Fibroblast of the aortic adventitia (primary cell): Measurements from ENCODE around the gene OPRM1. TPM values are rescaled to one million over a fixed set of nuclear protein-coding genes. Genes with fewer than 3 reads are reported as not detected.
A peak's percentile ranks its signal among the peaks of the same experiment; 100 is the strongest.

Experiments used
- DNase-seq: peaks from one replicate; pipeline ENCODE4 v3.0.0-alpha.2; 2010; ENCODE audit warnings: low read depth
- H3K4me3 ChIP-seq: 2 replicates; pipeline ENCODE4 v1.5.1; 2011; ENCODE audit warnings: low read depth, mild to moderate bottlenecking, control low read depth, low read length, moderate library complexity
- total RNA-seq: library from RNA; depleted of rRNA; stranded (reverse); fragments of >200 nt; gene quantifications from 2 replicates; pipeline ENCODE4 v1.2.3, GENCODE V29; 2012; ENCODE audit warnings: low replicate concordance
- TF ChIP-seq, protein P1 (sequence below): IDR thresholded peaks from 2 replicates; pipeline ENCODE4 v1.5.1; 2011; ENCODE audit warnings: mild to moderate bottlenecking, low read length, control low read depth, inconsistent platforms; ENCODE audit not compliant: insufficient read depth

Gene OPRM1
- total RNA-seq, 1 donor, result not detected

DNA sequence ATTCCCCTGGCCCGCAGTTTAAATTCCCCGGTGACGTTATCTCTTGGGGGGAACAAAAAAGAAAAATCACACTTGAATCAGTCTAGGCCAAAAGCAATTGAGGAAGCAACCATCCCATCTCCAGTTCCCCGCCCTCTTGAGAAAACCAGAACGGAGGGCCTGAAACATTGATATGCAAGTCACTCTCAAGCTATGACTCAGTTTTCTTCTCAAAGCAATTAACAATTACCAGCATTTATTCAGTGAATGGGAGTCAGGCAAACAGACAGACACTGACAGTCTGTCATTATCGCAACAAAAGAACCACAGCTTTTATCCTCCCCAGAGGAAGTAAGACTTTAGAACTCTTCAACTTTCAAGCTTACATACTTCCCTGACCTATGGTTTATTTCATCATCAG lies 100.9 kb downstream of the OPRM1 start:
- H3K4me3 ChIP-seq, result no peak overlapping the region
- TF ChIP-seq, protein P1, sequence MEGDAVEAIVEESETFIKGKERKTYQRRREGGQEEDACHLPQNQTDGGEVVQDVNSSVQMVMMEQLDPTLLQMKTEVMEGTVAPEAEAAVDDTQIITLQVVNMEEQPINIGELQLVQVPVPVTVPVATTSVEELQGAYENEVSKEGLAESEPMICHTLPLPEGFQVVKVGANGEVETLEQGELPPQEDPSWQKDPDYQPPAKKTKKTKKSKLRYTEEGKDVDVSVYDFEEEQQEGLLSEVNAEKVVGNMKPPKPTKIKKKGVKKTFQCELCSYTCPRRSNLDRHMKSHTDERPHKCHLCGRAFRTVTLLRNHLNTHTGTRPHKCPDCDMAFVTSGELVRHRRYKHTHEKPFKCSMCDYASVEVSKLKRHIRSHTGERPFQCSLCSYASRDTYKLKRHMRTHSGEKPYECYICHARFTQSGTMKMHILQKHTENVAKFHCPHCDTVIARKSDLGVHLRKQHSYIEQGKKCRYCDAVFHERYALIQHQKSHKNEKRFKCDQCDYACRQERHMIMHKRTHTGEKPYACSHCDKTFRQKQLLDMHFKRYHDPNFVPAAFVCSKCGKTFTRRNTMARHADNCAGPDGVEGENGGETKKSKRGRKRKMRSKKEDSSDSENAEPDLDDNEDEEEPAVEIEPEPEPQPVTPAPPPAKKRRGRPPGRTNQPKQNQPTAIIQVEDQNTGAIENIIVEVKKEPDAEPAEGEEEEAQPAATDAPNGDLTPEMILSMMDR, result no peak
- no peak for DNase-seq

DNA sequence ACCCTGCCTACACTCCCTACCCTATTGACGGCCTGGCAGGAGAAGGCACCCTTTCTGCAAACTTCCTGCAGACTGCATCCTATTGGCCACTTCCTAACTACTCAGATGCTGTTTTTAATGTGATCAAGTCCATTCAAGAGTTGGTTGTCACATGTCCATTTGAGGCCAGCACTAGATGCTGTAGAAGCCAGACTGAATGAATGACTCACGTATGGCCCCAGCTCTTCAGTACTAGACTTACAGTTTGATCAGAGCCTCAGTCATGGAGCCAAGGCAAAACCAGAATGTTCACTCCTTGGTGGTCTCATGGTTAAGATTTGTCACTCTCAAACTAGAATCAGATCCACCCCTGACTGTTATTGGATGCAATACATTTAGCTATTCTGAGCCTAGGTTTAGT lies 101.7 kb downstream of the OPRM1 start:
- no peak overlapping the region for H3K4me3 ChIP-seq
- TF ChIP-seq, protein P1, result no peak
- no peak for DNase-seq

DNA sequence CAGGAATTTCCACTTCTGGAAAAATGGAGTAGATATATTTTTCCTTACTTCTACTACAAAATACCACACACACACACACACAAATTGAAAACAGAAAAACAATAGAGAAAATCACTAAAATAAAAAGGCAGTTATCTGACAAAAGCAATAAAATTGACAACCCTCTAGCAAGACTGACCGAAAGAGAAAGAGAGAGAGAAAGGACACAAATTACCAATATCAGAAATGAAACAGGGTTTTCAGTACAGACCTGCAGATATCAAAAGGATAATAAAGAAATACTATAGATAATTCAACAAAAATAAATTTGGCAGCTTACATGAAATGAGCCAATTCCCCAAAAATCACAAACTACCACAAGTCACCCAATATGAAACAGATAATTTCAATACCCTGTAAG lies 104.7 kb downstream of the OPRM1 start:
- TF ChIP-seq, protein P1, result no peak
- no peak for DNase-seq
- no peak overlapping the region for H3K4me3 ChIP-seq

DNA sequence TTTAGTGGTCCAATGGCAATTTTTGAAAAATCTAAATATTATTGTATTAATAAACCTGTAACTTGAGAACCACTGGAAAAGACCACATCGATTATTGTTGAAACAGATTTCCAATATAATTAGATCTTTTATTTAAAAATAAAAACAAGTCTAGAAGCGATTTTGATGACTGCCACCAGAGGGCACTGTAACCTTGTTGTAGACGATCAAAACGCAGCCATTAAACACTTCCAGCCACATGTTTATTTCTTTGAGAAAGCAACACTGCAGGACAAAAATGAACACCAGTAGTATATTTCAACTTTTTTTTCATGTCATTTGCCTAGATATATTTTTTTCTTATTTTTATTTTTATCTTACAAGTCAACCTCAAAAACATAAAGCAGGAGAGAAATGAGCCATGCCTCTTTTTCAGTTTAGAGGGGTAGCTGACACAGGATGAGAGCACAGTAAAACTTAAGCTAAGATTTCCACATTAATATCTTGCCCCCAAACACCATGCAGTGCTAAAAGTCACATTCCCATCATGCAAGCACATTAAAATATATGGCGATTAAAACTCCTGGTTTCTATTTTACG lies 115.4 kb downstream of the OPRM1 start:
- TF ChIP-seq, protein P1, result peak; percentile 62
- peak; percentile 87 for DNase-seq
- no peak overlapping the region for H3K4me3 ChIP-seq

DNA sequence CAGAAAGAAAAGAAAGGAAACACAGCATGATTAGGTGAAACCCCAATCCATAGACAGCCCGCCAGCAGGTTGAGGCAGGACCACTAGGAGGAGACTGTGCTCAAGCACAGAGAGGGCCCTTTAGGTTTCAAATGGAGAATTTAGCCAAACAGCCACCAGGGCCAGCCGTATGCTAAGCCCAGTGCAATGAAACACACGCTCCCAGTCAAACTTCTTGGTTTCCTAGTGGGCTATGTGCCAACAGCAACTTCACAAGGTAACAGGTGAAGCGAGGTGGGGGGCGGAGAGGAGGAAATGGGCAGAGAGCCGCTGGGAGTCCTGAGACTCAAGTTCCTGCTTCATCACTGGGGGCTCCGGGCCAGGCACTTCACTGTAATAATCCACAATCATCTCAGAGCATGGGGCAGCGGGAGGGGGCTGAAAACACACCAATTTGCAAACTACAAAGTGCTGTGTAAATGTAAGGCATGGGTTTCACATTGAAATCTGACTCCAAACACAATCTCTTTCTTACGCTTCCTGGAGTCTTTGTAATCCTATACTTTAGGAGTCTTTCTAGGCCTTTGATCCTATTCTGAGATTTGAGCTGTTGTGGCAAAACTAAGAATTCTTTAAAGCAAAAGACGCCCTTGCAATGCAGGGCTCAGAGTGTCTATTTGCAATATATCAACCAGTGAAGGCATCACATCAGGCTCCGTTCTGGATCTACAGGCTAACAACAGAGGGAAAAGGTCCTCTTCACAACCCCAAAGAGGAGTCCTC lies 117.3 kb downstream of the OPRM1 start:
- H3K4me3 ChIP-seq, result no peak overlapping the region
- TF ChIP-seq, protein P1, result peak; percentile 62
- peak; percentile 28 for DNase-seq

DNA sequence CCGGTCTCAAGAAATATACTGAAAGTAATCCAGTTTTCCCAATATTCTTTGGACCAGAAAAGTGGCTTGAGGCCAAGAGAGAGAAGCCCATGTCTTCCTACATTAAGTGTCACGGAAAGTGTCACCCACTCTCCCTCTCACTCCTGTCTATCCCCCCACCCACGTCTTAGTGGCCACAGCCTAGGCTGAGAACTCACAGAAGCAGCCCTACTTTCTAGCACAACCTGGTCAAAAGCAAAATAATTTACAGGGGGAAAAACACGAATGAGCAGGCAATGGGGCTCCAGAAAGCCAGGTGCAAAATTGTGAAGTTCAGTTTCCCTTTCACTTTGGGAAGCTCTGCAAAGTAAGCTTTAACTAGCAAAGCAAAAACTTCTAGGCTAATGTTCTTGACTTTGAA lies 118.0 kb downstream of the OPRM1 start:
- H3K4me3 ChIP-seq, result peak overlapping the region; percentile 7
- DNase-seq, result no peak
- TF ChIP-seq, protein P1, result no peak

DNA sequence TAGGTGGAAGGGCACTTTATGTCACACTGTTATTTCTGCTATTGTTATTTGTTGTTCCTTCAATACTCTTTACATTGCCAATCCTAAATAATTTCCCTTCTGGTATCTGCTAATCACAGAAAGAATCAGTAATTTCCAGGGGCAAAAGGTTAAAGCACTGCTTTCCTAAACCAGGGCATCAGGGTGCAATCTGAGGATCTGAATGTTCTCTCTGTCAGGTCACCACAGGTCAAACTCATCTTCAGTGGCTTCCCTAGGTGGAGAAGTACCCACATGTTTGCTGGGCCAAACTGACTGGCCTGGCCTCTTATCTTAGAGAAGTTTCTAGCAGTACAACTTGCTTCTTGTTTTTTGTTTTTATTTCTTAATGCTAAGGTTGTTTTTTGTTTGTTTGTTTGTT lies 118.7 kb downstream of the OPRM1 start:
- H3K4me3 ChIP-seq, result no peak overlapping the region
- TF ChIP-seq, protein P1, result no peak
- no peak for DNase-seq
